Endothelial cell (in vitro differentiated cells): Measurements from ENCODE around the gene ZFP90. TPM values are rescaled to one million over a fixed set of nuclear protein-coding genes. Genes with fewer than 3 reads are reported as not detected.

Source experiments
- DNase-seq: peaks from one replicate; pipeline ENCODE4 v3.0.0; 2021; ENCODE audit warnings: low spot score
- H3K27ac Mint-ChIP-seq: one replicate; pipeline ENCODE4 v1.8.0; 2021; ENCODE audit warnings: mixed read lengths, inconsistent platforms; ENCODE audit not compliant: unreplicated experiment
- H3K27me3 Mint-ChIP-seq: one replicate; pipeline ENCODE4 v1.8.0; 2021; ENCODE audit warnings: mild to moderate bottlenecking, moderate library complexity, mixed read lengths, inconsistent platforms; ENCODE audit not compliant: unreplicated experiment
- H3K36me3 Mint-ChIP-seq: one replicate; pipeline ENCODE4 v1.8.0; 2021; ENCODE audit warnings: mild to moderate bottlenecking, low read depth, mixed read lengths, inconsistent platforms; ENCODE audit not compliant: unreplicated experiment
- H3K4me1 Mint-ChIP-seq: one replicate; pipeline ENCODE4 v1.8.0; 2021; ENCODE audit warnings: mild to moderate bottlenecking, mixed read lengths, inconsistent platforms; ENCODE audit not compliant: unreplicated experiment
- H3K4me3 Mint-ChIP-seq: one replicate; pipeline ENCODE4 v1.8.0; 2021; ENCODE audit warnings: mild to moderate bottlenecking, mixed read lengths, inconsistent platforms; ENCODE audit not compliant: unreplicated experiment
- H3K9me3 Mint-ChIP-seq: one replicate; pipeline ENCODE4 v1.8.0; 2021; ENCODE audit warnings: mixed read lengths, inconsistent platforms; ENCODE audit not compliant: unreplicated experiment
- CTCF ChIP-seq: fragments of 200-600 bp; sonication (generic); IDR thresholded peaks from one replicate; pipeline ENCODE4 v1.5.0; 2021; ENCODE audit warnings: antibody characterized with exemption; ENCODE audit not compliant: unreplicated experiment
- total RNA-seq: library from RNA; stranded (reverse); fragmentation: NEBNext Ultra II Directional; extraction: Animal tissue kit (Norgen Biotek cat#: 25700); gene quantifications from one replicate; pipeline ENCODE4 v1.2.1, GENCODE V29; 2021; ENCODE audit not compliant: unreplicated experiment

ZFP90 gene
- total RNA-seq, 1 donor from 2014 or later = 35.6 TPM

- TF ChIP-seq CTCF = no peak
- no peak for DNase-seq
- Mint-ChIP-seq H3K4me1 (no peaks in the 10 kb centered on the region), H3K36me3 (peaks cover 63% of the 10 kb centered on the region), H3K4me3 (no peak overlapping the region), H3K27ac (no peak overlapping the region), H3K27me3 (peaks cover 3% of the 10 kb centered on the region), H3K9me3 (peaks cover 27% of the 10 kb centered on the region)
These were observed 36.0 kb downstream of the ZFP90 start for GRCh38 chr16:68575082-68575481.

- peaks cover 21% of the 10 kb centered on the region for H3K9me3 Mint-ChIP-seq
- TF ChIP-seq CTCF = no peak
- H3K4me1 Mint-ChIP-seq = no peaks in the 10 kb centered on the region
- peaks cover 49% of the 10 kb centered on the region for H3K36me3 Mint-ChIP-seq
- DNase-seq = no peak
- H3K27ac Mint-ChIP-seq = no peak overlapping the region
- no peaks in the 10 kb centered on the region for H3K27me3 Mint-ChIP-seq
- no peak overlapping the region for H3K4me3 Mint-ChIP-seq
These were observed 38.3 kb downstream of the ZFP90 start for GRCh38 chr16:68577352-68577853.

GRCh38 chr16:68590201-68590994, 51.3 kb downstream of the ZFP90 start:
- H3K4me1 Mint-ChIP-seq = peaks cover 2% of the 10 kb centered on the region
- DNase-seq = peak; percentile 85
- no peaks in the 10 kb centered on the region for H3K9me3 Mint-ChIP-seq
- H3K4me3 Mint-ChIP-seq = no peak overlapping the region
- peak; percentile 46 for TF ChIP-seq CTCF
- no peaks in the 10 kb centered on the region for H3K27me3 Mint-ChIP-seq
- H3K27ac Mint-ChIP-seq = peak overlapping the region; percentile 25
- H3K36me3 Mint-ChIP-seq = no peaks in the 10 kb centered on the region

- no peak for TF ChIP-seq CTCF
- Mint-ChIP-seq H3K27ac (no peak overlapping the region), H3K9me3 (no peaks in the 10 kb centered on the region), H3K36me3 (no peaks in the 10 kb centered on the region), H3K4me1 (peaks cover 2% of the 10 kb centered on the region), H3K27me3 (no peaks in the 10 kb centered on the region), H3K4me3 (no peak overlapping the region)
- no peak for DNase-seq
These were observed 53.6 kb downstream of the ZFP90 start for GRCh38 chr16:68592466-68593337.
